Activated T-cell treated with anti-CD3 and anti-CD28 coated beads, Interleukin-2, amount 50 U/mL, for 72 hours (primary cell): ENCODE data around the gene UGT3A2. TPM values are rescaled to one million over a fixed set of nuclear protein-coding genes. Genes with fewer than 3 reads are reported as not detected.

Experiments
- ATAC-seq, 2 donors: fragments of 150-1000 bp; cut with Tn5 transposase; replicated peaks in 1 of 2; 2 replicates each; pipeline ENCODE4 v1.10.0; 2021; ENCODE audit warnings: moderate library complexity in 2 of 2, mild to moderate bottlenecking in 1 of 2
- DNase-seq, 2 donors: peaks; one replicate each; pipeline ENCODE4 v3.0.0; 2021 to 2022; ENCODE audit warnings: mixed read lengths in 1 of 2
- H3K27ac Mint-ChIP-seq: one replicate; pipeline ENCODE4 v1.8.0; 2022; ENCODE audit warnings: mild to moderate bottlenecking, moderate library complexity, mixed read lengths
- H3K27me3 Mint-ChIP-seq: one replicate; pipeline ENCODE4 v1.8.0; 2022; ENCODE audit warnings: low read depth, mixed read lengths
- H3K36me3 Mint-ChIP-seq, 2 donors: one replicate each; pipeline ENCODE4 v1.8.0; 2022; ENCODE audit warnings: mixed read lengths in 2 of 2, mild to moderate bottlenecking in 1 of 2; ENCODE audit not compliant: insufficient read depth in 2 of 2
- H3K4me1 Mint-ChIP-seq: one replicate; pipeline ENCODE4 v1.8.0; 2022; ENCODE audit warnings: low read depth, mixed read lengths
- H3K4me3 Mint-ChIP-seq, 2 donors: one replicate each; pipeline ENCODE4 v1.8.0; 2022; ENCODE audit warnings: mild to moderate bottlenecking in 2 of 2, mixed read lengths in 2 of 2, moderate library complexity in 2 of 2
- H3K9me3 Mint-ChIP-seq, 2 donors: one replicate each; pipeline ENCODE4 v1.8.0; 2022; ENCODE audit warnings: mixed read lengths in 2 of 2
- total RNA-seq, 2 donors: library from RNA; stranded (reverse); gene quantifications; one replicate each; pipeline ENCODE4 v1.2.3, GENCODE V29; 2022

The UGT3A2 gene
- total RNA-seq, 2 donors from 2014 or later, result not detected

DNA sequence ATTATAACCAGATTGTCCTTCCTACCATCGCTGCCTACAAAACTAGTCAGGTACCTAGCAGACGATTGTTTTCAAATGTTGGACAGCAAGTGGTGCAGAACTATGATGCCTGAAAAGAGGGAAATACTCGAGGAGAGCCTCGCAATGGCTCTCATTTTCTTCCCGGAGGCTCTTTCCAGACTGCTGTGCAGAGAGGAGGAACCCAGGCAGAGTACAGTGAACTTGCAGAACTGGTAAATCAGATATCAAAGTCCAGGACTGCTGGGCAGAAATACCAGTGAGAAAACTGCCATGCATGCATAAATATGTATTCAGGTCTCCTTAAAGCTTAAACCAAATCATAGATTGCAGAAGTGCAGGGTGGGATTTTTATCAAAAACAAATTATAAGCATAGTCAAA, 49.1 kb downstream of the UGT3A2 start:
- Mint-ChIP-seq H3K27ac (no peak overlapping the region), H3K9me3 (peaks cover 12 to 15% of the 10 kb centered on the region in 2 donors), H3K36me3 (peaks cover 7 to 8% of the 10 kb centered on the region in 2 donors), H3K4me3 (no peak overlapping the region), H3K4me1 (no peaks in the 10 kb centered on the region), H3K27me3 (no peaks in the 10 kb centered on the region)
- ATAC-seq, result no peak
- DNase-seq, result no peak

DNA sequence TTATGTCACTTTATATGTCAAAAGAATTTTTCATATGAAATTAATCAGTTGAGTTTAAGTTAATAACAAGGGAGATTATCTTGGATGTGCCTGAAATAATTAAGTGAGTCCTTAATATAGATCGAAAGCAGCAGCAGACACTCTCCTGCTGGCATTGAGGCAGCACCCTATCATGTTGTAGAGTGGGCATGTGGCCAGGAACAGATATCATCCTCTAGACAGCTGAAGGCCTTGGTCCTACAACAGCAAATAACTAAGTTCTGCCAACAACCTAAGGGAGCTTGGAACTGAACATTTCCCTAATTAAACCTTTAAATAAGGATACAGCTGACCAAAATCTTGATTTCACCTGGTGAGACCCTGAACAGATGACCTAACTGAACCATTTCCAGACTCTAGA, 49.7 kb downstream of the UGT3A2 start:
- H3K36me3 Mint-ChIP-seq, result peaks cover 9% of the 10 kb centered on the region in 2 donors
- peaks cover 14 to 17% of the 10 kb centered on the region in 2 donors for H3K9me3 Mint-ChIP-seq
- H3K4me3 Mint-ChIP-seq, result no peak overlapping the region
- ATAC-seq (no peak), DNase-seq (no peak)
- no peaks in the 10 kb centered on the region for H3K27me3 Mint-ChIP-seq
- H3K27ac Mint-ChIP-seq, result no peak overlapping the region
- no peaks in the 10 kb centered on the region for H3K4me1 Mint-ChIP-seq

DNA sequence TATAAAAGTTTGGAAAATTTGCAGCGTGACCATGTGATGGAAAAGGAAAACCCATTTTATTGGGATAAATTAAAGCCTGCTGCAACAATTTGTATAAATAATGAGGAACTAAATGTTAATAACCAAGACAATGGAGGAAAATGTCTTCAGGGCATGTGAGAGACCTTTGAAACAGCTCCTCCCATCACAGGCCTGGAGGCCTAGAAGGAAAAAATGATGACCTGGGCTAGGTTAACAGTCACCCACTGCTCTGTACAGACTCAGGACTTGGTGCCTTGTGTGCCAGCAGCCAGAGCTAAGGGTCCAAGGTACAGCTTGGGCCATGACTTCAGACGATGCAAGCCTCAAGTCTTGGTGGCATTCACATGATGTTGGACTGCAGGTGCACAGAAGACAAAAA, 53.5 kb downstream of the UGT3A2 start:
- H3K9me3 Mint-ChIP-seq, result peaks cover 18 to 26% of the 10 kb centered on the region in 2 donors
- DNase-seq (no peak), ATAC-seq (no peak)
- no peak overlapping the region for H3K4me3 Mint-ChIP-seq
- H3K27ac Mint-ChIP-seq, result no peak overlapping the region
- no peaks in the 10 kb centered on the region for H3K4me1 Mint-ChIP-seq
- H3K36me3 Mint-ChIP-seq, result peaks cover 9 to 13% of the 10 kb centered on the region in 2 donors
- no peaks in the 10 kb centered on the region for H3K27me3 Mint-ChIP-seq

DNA sequence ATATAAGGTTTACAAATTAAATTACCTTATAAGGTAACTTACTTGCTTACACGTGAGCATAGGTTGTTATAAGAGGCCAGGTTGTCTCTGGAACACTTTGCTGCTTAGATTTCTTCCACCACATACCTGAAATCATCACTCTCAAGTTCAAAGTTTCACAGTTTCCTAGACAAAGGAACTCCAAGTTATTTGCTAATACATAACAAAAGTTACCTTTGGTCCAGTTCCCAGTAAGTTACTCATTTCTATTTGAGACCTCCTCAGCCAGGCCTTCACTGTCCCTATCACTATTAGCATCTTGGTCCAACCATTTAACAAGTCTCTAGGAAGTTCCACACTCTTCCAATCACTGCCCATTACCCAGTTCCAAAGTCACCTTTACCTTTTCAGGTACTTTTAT, 57.0 kb downstream of the UGT3A2 start:
- DNase-seq, result no peak

DNA sequence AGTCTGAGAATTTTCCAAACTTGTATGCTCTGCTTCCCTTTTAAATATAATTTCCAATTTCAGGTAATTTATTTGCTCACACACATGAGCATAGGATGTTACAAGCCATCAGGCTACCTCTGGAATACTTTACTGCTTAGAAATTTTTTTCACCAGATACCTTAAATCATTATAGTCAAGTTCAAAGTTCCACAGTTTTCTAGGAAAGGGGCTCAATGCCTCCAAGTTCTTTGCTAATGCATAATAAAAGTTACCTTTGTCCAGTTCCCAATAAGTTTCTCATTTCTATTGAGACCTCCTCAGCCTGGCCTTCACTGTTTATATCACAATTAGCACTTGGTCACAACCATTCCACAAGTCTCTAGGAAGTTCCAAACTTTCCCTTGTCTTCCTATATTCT, 59.3 kb downstream of the UGT3A2 start:
- H3K27me3 Mint-ChIP-seq, result peaks cover 8% of the 10 kb centered on the region
- H3K4me3 Mint-ChIP-seq, result no peak overlapping the region
- no peaks in the 10 kb centered on the region for H3K4me1 Mint-ChIP-seq
- peaks cover 1 to 4% of the 10 kb centered on the region in 2 donors for H3K36me3 Mint-ChIP-seq
- peaks cover 6 to 8% of the 10 kb centered on the region in 2 donors for H3K9me3 Mint-ChIP-seq
- no peak for ATAC-seq
- no peak overlapping the region for H3K27ac Mint-ChIP-seq
- no peak for DNase-seq

More for the DNA sequence above, 57.0 kb downstream of the UGT3A2 start:
- peaks cover 10 to 21% of the 10 kb centered on the region in 2 donors for H3K9me3 Mint-ChIP-seq
- peaks cover under 1% of the 10 kb centered on the region for H3K27me3 Mint-ChIP-seq
- peaks cover 9% of the 10 kb centered on the region in 2 donors for H3K36me3 Mint-ChIP-seq
- no peaks in the 10 kb centered on the region for H3K4me1 Mint-ChIP-seq
- no peak overlapping the region for H3K4me3 Mint-ChIP-seq
- no peak overlapping the region for H3K27ac Mint-ChIP-seq
- no peak for ATAC-seq

DNA sequence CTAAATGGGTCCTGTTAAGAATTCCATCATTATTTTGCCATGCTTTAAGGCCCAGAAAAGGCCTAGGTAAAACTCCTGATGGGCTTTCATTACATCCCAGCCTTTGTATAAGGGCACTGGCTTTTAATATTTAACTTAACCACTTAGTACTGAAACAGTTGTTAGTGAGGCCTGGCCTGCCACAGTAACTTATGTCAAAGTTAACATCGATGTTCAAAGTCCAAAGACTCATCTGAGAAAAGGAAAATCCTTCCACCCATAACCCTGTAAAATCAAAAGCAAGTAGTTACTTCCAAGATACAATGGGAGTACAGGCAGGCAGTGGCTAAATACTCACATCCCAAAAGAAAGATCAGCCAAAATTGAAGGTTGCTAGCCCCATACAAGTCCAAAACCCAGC, 60.5 kb downstream of the UGT3A2 start:
- ATAC-seq (no peak), DNase-seq (no peak)
- H3K4me3 Mint-ChIP-seq, result no peak overlapping the region
- no peaks in the 10 kb centered on the region for H3K4me1 Mint-ChIP-seq
- no peak overlapping the region for H3K27ac Mint-ChIP-seq
- peaks cover 6 to 8% of the 10 kb centered on the region in 2 donors for H3K9me3 Mint-ChIP-seq
- peaks cover 0 to 4% of the 10 kb centered on the region in 2 donors for H3K36me3 Mint-ChIP-seq
- H3K27me3 Mint-ChIP-seq, result peaks cover 8% of the 10 kb centered on the region

DNA sequence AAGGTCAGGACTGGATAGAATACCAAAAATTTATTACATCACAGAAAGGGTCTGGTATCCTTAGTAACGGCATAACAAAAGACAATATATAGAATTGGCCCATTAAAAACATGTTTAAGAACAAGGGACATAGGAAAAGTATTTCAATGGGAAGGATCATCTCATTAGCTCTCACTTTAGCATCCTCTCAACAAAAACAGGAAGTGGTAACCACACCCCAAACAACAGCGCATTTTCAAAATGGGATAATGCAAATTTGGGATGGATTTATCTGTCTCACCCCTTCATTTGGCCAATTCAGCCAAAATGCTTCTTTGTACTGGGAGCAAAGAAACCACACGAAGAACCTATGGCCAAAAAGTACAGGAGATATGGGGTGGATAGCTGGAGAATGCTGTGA, 65.7 kb downstream of the UGT3A2 start:
- DNase-seq (no peak), ATAC-seq (no peak)
- Mint-ChIP-seq H3K27me3 (peaks cover 8% of the 10 kb centered on the region), H3K36me3 (no peaks in the 10 kb centered on the region), H3K9me3 (peaks cover 0 to 1% of the 10 kb centered on the region in 2 donors), H3K4me3 (no peak overlapping the region), H3K27ac (no peak overlapping the region), H3K4me1 (no peaks in the 10 kb centered on the region)

DNA sequence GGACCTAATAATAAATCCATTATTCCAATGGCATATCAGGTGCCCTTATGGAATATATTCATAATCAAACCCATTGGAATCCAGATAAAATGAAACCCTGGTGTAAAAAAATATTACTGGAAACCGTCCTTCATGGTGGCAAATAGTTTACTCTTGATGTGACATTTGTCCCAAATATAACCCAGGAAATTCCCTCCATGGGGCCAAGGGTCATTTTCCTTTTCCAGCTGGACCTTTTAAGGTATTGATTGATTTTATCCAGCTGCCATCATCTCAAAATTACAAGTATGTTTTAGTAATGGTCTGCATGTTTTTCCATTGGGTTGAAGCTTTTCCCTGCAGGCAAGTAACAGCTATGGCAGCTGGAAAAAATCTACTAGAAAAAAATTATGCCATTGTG, 67.1 kb downstream of the UGT3A2 start:
- no peak overlapping the region for H3K4me3 Mint-ChIP-seq
- peaks cover 6% of the 10 kb centered on the region for H3K27me3 Mint-ChIP-seq
- H3K27ac Mint-ChIP-seq, result no peak overlapping the region
- ATAC-seq (no peak), DNase-seq (no peak)
- peaks cover 0 to 1% of the 10 kb centered on the region in 2 donors for H3K9me3 Mint-ChIP-seq
- H3K4me1 Mint-ChIP-seq, result no peaks in the 10 kb centered on the region
- no peaks in the 10 kb centered on the region for H3K36me3 Mint-ChIP-seq

DNA sequence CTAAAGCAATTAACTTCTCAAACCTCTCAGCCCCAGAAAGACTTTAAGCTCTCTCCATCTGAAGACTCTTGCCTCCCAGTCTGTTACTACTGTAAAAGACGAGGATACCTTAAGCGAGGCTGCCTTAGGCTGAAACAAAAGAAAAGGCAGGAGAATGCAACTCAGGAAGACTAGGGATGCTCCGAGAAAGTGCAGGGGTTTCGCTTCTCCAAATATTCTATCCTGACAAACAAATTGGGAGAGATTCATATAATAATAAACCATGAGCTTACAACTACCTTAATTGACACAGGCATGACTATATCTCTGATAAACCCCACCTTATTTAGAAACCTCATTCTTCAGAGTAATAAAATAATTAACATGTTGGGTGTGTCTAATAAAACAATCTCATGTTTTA, 70.6 kb downstream of the UGT3A2 start:
- Mint-ChIP-seq H3K4me1 (no peaks in the 10 kb centered on the region), H3K4me3 (no peak overlapping the region), H3K27me3 (peaks cover 14% of the 10 kb centered on the region), H3K27ac (no peak overlapping the region), H3K9me3 (no peaks in the 10 kb centered on the region), H3K36me3 (no peaks in the 10 kb centered on the region)
- DNase-seq (no peak), ATAC-seq (no peak)

DNA sequence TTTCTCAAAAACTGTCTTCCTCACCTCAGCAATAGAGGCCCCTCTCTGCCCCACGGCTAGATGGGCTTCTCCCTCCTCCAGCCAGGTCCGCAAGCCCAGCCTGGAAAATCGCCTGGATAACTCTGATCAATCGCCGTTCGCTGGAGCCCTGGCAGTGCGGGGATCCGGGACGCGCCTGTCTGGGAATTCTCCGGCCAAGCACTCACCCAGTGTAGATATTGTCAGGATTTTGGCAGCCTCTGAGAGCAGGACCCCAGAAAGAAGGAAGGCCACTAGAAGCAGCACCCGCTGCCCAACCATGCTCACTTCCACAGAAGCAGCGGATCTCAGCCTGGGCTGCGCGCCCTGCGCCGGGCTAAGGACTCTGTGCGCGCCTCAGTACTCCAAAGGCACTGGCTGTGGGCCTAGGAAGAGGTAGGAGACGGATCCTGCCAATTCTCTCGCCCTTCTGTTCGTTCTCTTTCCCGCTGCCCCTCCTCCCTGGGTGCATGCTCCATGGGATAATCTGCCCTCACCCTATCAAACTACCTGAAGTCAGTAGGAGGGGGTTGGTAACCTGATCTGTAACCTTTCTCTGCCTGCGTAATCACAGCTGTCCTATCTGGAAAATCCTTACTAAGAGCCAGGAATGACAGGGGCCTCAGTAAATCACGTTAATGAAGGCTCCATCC, 75.6 kb downstream of the UGT3A2 start, which contains the start of gene UGT3A1:
Gene UGT3A1 (minus strand): TSS at position 450 of the 671 bp plus-strand sequence. CDS start 150 bp downstream, at position 300.
- no peak within 1 kb of the TSS for H3K27ac Mint-ChIP-seq
- ATAC-seq (no peak), DNase-seq (no peak)
- no peaks in the 10 kb centered on the region for H3K4me1 Mint-ChIP-seq
- no peaks in the 10 kb centered on the region for H3K9me3 Mint-ChIP-seq
- peaks cover 36% of the 10 kb centered on the region for H3K27me3 Mint-ChIP-seq
- H3K4me3 Mint-ChIP-seq, result no peak within 1 kb of the TSS
- no peaks in the 10 kb centered on the region for H3K36me3 Mint-ChIP-seq

DNA sequence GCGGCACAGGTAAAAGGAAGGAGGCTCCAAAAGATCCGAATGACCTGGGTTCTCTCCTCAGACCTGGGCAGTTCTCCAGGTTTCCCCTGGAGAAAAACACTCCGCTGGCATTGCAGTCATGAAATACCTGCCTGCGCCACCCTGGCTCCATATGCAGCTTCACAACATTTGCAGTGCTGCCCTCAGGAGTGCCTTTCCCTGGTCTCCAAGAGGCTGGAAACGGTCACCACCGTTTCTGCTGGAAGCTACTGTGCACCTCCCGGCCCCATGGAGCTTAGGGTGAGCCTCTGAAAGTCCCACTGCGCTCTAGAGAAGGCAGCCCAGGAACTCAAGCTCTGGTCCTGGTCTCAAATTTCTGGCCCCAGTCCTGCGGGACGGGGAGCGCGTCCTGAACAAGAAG, 76.2 kb downstream of the UGT3A2 start:
- Mint-ChIP-seq H3K4me1 (no peaks in the 10 kb centered on the region), H3K27me3 (peaks cover 36% of the 10 kb centered on the region), H3K36me3 (no peaks in the 10 kb centered on the region), H3K9me3 (no peaks in the 10 kb centered on the region), H3K27ac (no peak overlapping the region), H3K4me3 (no peak overlapping the region)
- no peak for DNase-seq
- ATAC-seq, result no peak

DNA sequence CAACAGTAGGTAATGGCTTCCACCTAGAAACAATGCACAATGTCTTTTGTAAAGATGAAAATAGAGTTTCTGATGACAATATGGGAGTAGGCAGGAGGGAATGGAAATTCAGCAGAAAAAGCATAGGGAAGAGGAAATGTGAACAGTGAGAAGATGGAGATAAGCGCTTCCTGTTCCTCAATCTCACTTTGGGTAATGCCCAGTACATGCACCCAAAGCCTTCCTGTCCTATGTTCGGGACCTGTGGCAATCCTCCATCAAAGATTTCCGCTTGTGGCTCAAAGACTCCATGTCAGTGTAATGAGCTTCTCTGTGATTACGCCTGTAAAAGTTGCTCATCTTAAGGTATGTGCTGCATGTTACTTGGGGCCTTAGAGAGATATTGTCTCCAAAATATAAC, 78.2 kb downstream of the UGT3A2 start:
- H3K27ac Mint-ChIP-seq, result no peak overlapping the region
- no peaks in the 10 kb centered on the region for H3K36me3 Mint-ChIP-seq
- DNase-seq (no peak), ATAC-seq (no peak)
- H3K9me3 Mint-ChIP-seq, result no peaks in the 10 kb centered on the region
- no peak overlapping the region for H3K4me3 Mint-ChIP-seq
- no peaks in the 10 kb centered on the region for H3K4me1 Mint-ChIP-seq
- peaks cover 36% of the 10 kb centered on the region for H3K27me3 Mint-ChIP-seq

DNA sequence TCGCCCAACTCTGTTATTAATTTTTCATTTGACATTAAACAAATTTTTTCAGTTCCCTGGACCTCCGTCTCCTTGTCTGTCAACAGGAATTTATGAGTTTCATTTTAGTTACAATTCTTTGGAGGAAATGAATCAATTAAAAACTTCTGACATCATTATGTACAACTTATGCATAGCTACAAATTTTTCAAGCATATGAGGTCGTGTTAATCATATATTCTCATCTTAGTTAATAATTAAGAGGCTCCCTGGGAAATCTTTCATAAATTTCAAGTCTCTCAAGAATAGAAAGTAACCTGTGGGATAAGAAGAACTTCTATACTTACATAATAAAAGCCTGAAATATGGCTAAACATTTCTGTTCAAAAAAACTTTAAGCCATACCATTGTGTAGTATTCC, 78.9 kb downstream of the UGT3A2 start:
- Mint-ChIP-seq H3K4me1 (no peaks in the 10 kb centered on the region), H3K27ac (no peak overlapping the region), H3K27me3 (peaks cover 36% of the 10 kb centered on the region), H3K9me3 (peaks cover 2% of the 10 kb centered on the region in 2 donors), H3K36me3 (peaks cover 0 to 1% of the 10 kb centered on the region in 2 donors), H3K4me3 (no peak overlapping the region)
- ATAC-seq (no peak), DNase-seq (no peak)
